NCI-H1417 (cell line): ENCODE measurements around the gene FABP3.
A peak's percentile ranks its signal among the peaks of the same experiment; 100 is the strongest.

Experiments used
- DNase-seq, 3 experiments: peaks; one replicate each; lab custom pipeline; 2025; lab: John Stamatoyannopoulos, UW

The FABP3 gene

GRCh38 chr1:31372051-31372450, 825 bp downstream of the FABP3 start:
- no peak for DNase-seq

GRCh38 chr1:31371121-31371959, 1.5 kb downstream of the FABP3 start:
- no peak for DNase-seq

GRCh38 chr1:31370565-31370964, 2.3 kb downstream of the FABP3 start:
- no peak for DNase-seq

GRCh38 chr1:31370021-31370420, 2.9 kb downstream of the FABP3 start:
- no peak for DNase-seq

- DNase-seq: no peak
Measured at GRCh38 chr1:31368611-31369107, 4.2 kb downstream of the FABP3 start.

GRCh38 chr1:31366796-31367195, 6.1 kb downstream of the FABP3 start:
- peak in 2 of 3 experiments; percentile 19 to 65 for DNase-seq

GRCh38 chr1:31364561-31365250, 8.2 kb downstream of the FABP3 start:
- DNase-seq: no peak

GRCh38 chr1:31362032-31362431, 10.8 kb downstream of the FABP3 start:
- no peak for DNase-seq

- DNase-seq: no peak
Measured at GRCh38 chr1:31361607-31362006, 11.3 kb downstream of the FABP3 start.

- DNase-seq: no peak
Measured at GRCh38 chr1:31356427-31356826, 16.4 kb downstream of the FABP3 start.

- DNase-seq: no peak
Measured at GRCh38 chr1:31354283-31354682, 18.6 kb downstream of the FABP3 start.

- no peak for DNase-seq
Measured at GRCh38 chr1:31348449-31348848, 24.4 kb downstream of the FABP3 start.

- DNase-seq: no peak
Measured at GRCh38 chr1:31346785-31347184, 26.1 kb downstream of the FABP3 start.

GRCh38 chr1:31345635-31346034, 27.2 kb downstream of the FABP3 start:
- DNase-seq: no peak

- no peak for DNase-seq
Measured at GRCh38 chr1:31344503-31344902, 28.4 kb downstream of the FABP3 start.

- no peak for DNase-seq
Measured at GRCh38 chr1:31336687-31337467, 36.0 kb downstream of the FABP3 start.

GRCh38 chr1:31335007-31335406, 37.9 kb downstream of the FABP3 start:
- peak; percentile 8 to 75 (median 31) for DNase-seq

- DNase-seq: no peak
Measured at GRCh38 chr1:31327381-31327780, 45.5 kb downstream of the FABP3 start.

- peak in 1 of 3 experiments; percentile 5 for DNase-seq
Measured at GRCh38 chr1:31326461-31326860, 46.4 kb downstream of the FABP3 start.

- DNase-seq: no peak
Measured at GRCh38 chr1:31324992-31325391, 47.9 kb downstream of the FABP3 start.

- DNase-seq: no peak
Measured at GRCh38 chr1:31324093-31324492, 48.8 kb downstream of the FABP3 start.

GRCh38 chr1:31318146-31318545, 54.7 kb downstream of the FABP3 start:
- no peak for DNase-seq
